Common myeloid progenitor, CD34-positive (primary cell): ENCODE results near the gene SCAANT1.
A peak's percentile ranks its signal among the peaks of the same experiment; 100 is the strongest.

Experiments
- CTCF ChIA-PET: fragments of 350-600 bp; sonication (Branson Sonifier 250); formaldehyde crosslinking; loops from one replicate; lab custom pipeline; 2021; ENCODE audit warnings: antibody characterized with exemption; lab: Charles Lee
- POLR2A ChIA-PET: fragments of 350-600 bp; sonication (Branson Sonifier 250); formaldehyde crosslinking; loops from one replicate; lab custom pipeline; 2021; ENCODE audit warnings: antibody characterized with exemption; lab: Charles Lee
- DNase-seq, 3 donors: peaks; one replicate each; pipeline versions ENCODE4 v3.0.0 to v3.0.0-alpha.2; 2013
- H3K27ac ChIP-seq, 2 experiments: 1 replicate in 1 of 2; 2 replicates in 1 of 2; pipeline ENCODE4 v1.7.0; 2013; ENCODE audit warnings: inconsistent platforms in 2 of 2, low read length in 2 of 2, mild to moderate bottlenecking in 2 of 2, low read depth in 1 of 2, moderate library complexity in 1 of 2; ENCODE audit not compliant: severe bottlenecking in 2 of 2, insufficient read depth in 1 of 2, poor library complexity in 1 of 2
- H3K27me3 ChIP-seq, 5 experiments: replicated peaks in 2 of 5; 1 replicate in 3 of 5; 2 replicates in 2 of 5; pipeline versions ENCODE4 v1.6.1 to v1.7.0; 2013; ENCODE audit warnings: low read length in 4 of 5, mild to moderate bottlenecking in 2 of 5, moderate library complexity in 2 of 5, inconsistent platforms in 1 of 5; ENCODE audit not compliant: insufficient read depth in 5 of 5, control insufficient read depth in 4 of 5
- H3K36me3 ChIP-seq, 4 experiments: 1 replicate in 2 of 4; 2 replicates in 2 of 4; pipeline versions ENCODE4 v1.6.1 to v1.7.0; 2013; ENCODE audit warnings: low read length in 3 of 4, control low read depth in 1 of 4, mild to moderate bottlenecking in 1 of 4; ENCODE audit not compliant: control insufficient read depth in 4 of 4, insufficient read depth in 4 of 4
- H3K4me1 ChIP-seq, 4 experiments: 1 replicate in 3 of 4; 2 replicates in 1 of 4; pipeline versions ENCODE4 v1.6.1 to v1.7.1; 2013; ENCODE audit warnings: low read length in 3 of 4, mild to moderate bottlenecking in 3 of 4, control low read depth in 1 of 4, inconsistent platforms in 1 of 4, moderate library complexity in 1 of 4; ENCODE audit not compliant: control insufficient read depth in 4 of 4, insufficient read depth in 4 of 4; ENCODE audit errors: control extremely low read depth in 1 of 4
- H3K4me3 ChIP-seq, 7 experiments: 1 replicate in 4 of 7; 2 replicates in 3 of 7; pipeline versions ENCODE4 v1.5.1 to v1.7.0; 2013; ENCODE audit warnings: mild to moderate bottlenecking in 7 of 7, low read length in 6 of 7, moderate library complexity in 6 of 7, inconsistent platforms in 2 of 7, low read depth in 2 of 7, control low read depth in 1 of 7; ENCODE audit not compliant: insufficient read depth in 4 of 7, control insufficient read depth in 1 of 7; ENCODE audit errors: extremely low read depth in 1 of 7
- H3K9me3 ChIP-seq, 5 experiments: 1 replicate in 4 of 5; 2 replicates in 1 of 5; pipeline versions ENCODE4 v1.6.1 to v1.7.1; 2013; ENCODE audit warnings: low read length in 4 of 5, mild to moderate bottlenecking in 2 of 5, inconsistent platforms in 1 of 5, low read depth in 1 of 5, moderate library complexity in 1 of 5; ENCODE audit not compliant: control insufficient read depth in 4 of 5, insufficient read depth in 2 of 5; ENCODE audit errors: control extremely low read depth in 1 of 5
- WGBS: methylation state at CpG from one replicate; pipeline ENCODE4 v1.1.5; 2013; ENCODE audit not compliant: insufficient coverage; 5-methylcytosine and 5-hydroxymethylcytosine counted together

The SCAANT1 gene

DNA sequence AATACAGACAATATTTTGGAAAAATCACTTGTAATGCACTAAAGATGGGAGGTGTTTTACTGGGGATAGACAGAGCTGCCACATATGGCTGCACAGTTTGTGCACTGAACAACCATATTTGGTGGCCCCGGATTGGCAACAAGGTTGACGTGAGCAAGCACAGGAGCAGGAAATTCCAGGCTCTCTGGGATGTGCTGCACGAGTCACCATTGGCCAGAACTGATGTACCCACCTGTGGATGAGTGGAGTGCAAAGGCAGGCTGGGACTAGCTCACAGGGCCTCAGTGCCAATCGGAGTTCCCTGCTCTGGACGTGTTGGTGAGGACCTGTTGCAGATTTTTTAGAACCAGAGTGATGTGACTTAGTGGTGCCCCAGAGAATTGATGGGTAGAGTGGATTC lies 42.0 kb upstream of the SCAANT1 start:
- no peak overlapping the region for H3K4me3 ChIP-seq
- H3K9me3 ChIP-seq, result no peaks in the 10 kb centered on the region
- ChIA-PET POLR2A (interaction anchor here (0.5 kb wide), 1 partner anchor 39 kb away, joined by 3 read pairs; no protein-coding TSS in a partner anchor), CTCF (interaction anchor here (1.3 to 1.6 kb wide), 2 partner anchors 18 to 40 kb away, joined by 4 to 5 read pairs; no protein-coding TSS in a partner anchor)
- 100% methylated on average over 3 of the region's 5 CpGs for WGBS
- peaks cover 0 to 30% (median 11%) of the 10 kb centered on the region in 4 experiments for H3K36me3 ChIP-seq
- no peak for DNase-seq
- no peak overlapping the region for H3K27ac ChIP-seq
- H3K4me1 ChIP-seq, result peaks cover 0 to 2% (median 0%) of the 10 kb centered on the region in 4 experiments
- no peaks in the 10 kb centered on the region for H3K27me3 ChIP-seq

DNA sequence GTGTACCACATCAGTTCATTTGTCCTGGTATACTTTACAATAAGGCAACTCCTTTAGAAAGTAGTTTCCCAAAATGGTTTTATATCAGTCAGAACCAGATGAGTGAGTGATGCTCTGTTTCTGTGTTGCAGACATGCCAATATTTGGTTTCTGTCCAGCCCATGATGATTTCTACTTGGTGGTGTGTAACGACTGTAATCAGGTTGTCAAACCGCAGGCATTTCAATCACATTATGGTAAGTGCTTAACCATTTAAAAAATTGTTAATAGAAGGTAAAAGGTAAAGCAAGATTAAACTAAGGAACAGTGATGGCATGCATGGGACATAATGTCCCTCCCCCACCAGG lies 40.0 kb upstream of the SCAANT1 start:
- Histone ChIP-seq H3K4me3 (no peak overlapping the region), H3K27me3 (no peaks in the 10 kb centered on the region), H3K36me3 (peaks cover 0 to 30% (median 11%) of the 10 kb centered on the region in 4 experiments), H3K4me1 (peaks cover 0 to 2% (median 0%) of the 10 kb centered on the region in 4 experiments), H3K27ac (no peak overlapping the region), H3K9me3 (no peaks in the 10 kb centered on the region)
- ChIA-PET POLR2A (no interaction called here), CTCF (interaction anchor here (1.7 kb wide), 1 partner anchor 10 kb away, joined by 11 read pairs; no protein-coding TSS in a partner anchor)
- no CpG with 5 or more reads among the region's 2 CpGs for WGBS
- peak in 1 of 3 donors; percentile 39 for DNase-seq

- Histone ChIP-seq H3K9me3 (no peaks in the 10 kb centered on the region), H3K27ac (no peak overlapping the region), H3K27me3 (no peaks in the 10 kb centered on the region), H3K4me1 (peaks cover 0 to 2% (median 0%) of the 10 kb centered on the region in 4 experiments), H3K36me3 (peaks cover 3 to 30% (median 11%) of the 10 kb centered on the region in 4 experiments), H3K4me3 (no peak overlapping the region)
- POLR2A ChIA-PET, result interaction anchor here (0.5 kb wide), 1 partner anchor 18 kb away, joined by 3 read pairs; no protein-coding TSS in a partner anchor
- CTCF ChIA-PET, result interaction anchor here (1.1 to 1.7 kb wide), 5 partner anchors 10 to 41 kb away, joined by 3 to 11 read pairs (median 4); no protein-coding TSS in a partner anchor
- no peak for DNase-seq
- no CpG with 5 or more reads among the region's 1 CpG for WGBS
These were observed 39.5 kb upstream of the SCAANT1 start for GRCh38 chr3:63951492-63952247.

- Histone ChIP-seq H3K4me3 (no peak overlapping the region), H3K27me3 (no peaks in the 10 kb centered on the region), H3K9me3 (no peaks in the 10 kb centered on the region), H3K27ac (no peak overlapping the region), H3K4me1 (peaks cover 0 to 2% (median 0%) of the 10 kb centered on the region in 4 experiments), H3K36me3 (peaks cover 3 to 24% (median 10%) of the 10 kb centered on the region in 4 experiments)
- no CpG with 5 or more reads among the region's 1 CpG for WGBS
- DNase-seq, result no peak
- ChIA-PET CTCF (interaction anchor here (0.7 to 1.7 kb wide), 6 partner anchors 9 to 42 kb away, joined by 3 to 11 read pairs (median 4); no protein-coding TSS in a partner anchor), POLR2A (no interaction called here)
These were observed 38.5 kb upstream of the SCAANT1 start for GRCh38 chr3:63950698-63951097.

- no peaks in the 10 kb centered on the region for H3K9me3 ChIP-seq
- peaks cover 0 to 12% (median 5%) of the 10 kb centered on the region in 4 experiments for H3K36me3 ChIP-seq
- no peak for DNase-seq
- no peak overlapping the region for H3K27ac ChIP-seq
- ChIA-PET CTCF (interaction anchor here (0.7 to 1.7 kb wide), 2 partner anchors 14 to 27 kb away, joined by 4 read pairs; no protein-coding TSS in a partner anchor), POLR2A (interaction anchor here (0.6 to 0.9 kb wide), 2 partner anchors 19 to 405 kb away, joined by 6 read pairs; no protein-coding TSS in a partner anchor)
- no peak overlapping the region for H3K4me3 ChIP-seq
- no peaks in the 10 kb centered on the region for H3K27me3 ChIP-seq
- 80% methylated on average over 1 of the region's 2 CpGs for WGBS
- peaks cover 0 to 2% (median 0%) of the 10 kb centered on the region in 4 experiments for H3K4me1 ChIP-seq
These were observed 36.8 kb upstream of the SCAANT1 start for GRCh38 chr3:63949005-63949404.

DNA sequence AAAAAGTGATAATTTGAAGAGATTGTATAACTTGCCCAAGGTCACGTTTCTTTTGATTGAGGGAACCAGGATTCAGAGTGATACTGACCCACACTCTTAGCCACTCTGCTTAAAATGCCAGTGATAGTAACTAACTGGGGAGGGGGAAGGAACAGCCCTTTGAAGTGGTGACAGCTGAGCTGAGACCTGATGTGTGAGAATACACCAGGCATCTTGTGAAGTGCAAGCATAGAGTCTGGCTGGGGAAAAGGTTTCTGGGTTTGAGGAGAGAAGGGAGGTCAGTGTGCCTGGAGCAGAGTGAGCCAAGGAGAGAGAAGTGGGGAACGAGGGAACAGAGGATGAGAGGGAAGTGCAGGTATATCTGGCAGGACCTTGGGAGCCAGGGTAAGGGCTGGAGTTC lies 35.4 kb upstream of the SCAANT1 start:
- no peak overlapping the region for H3K27ac ChIP-seq
- 85% methylated on average over 2 of the region's 2 CpGs for WGBS
- POLR2A ChIA-PET, result no interaction called here

More for the DNA sequence above, 35.4 kb upstream of the SCAANT1 start:
- no peaks in the 10 kb centered on the region for H3K27me3 ChIP-seq
- CTCF ChIA-PET, result interaction anchor here (1.3 to 1.5 kb wide), 2 partner anchors 14 to 17 kb away, joined by 4 to 5 read pairs; no protein-coding TSS in a partner anchor
- no peak for DNase-seq
- H3K9me3 ChIP-seq, result no peaks in the 10 kb centered on the region
- peaks cover 0 to 2% (median 0%) of the 10 kb centered on the region in 4 experiments for H3K4me1 ChIP-seq
- no peak overlapping the region for H3K4me3 ChIP-seq
- peaks cover 0 to 12% (median 4%) of the 10 kb centered on the region in 4 experiments for H3K36me3 ChIP-seq
